ENCODE measurements around the gene ALG1. TPM values are rescaled to one million over a fixed set of nuclear protein-coding genes. Genes with fewer than 3 reads are reported as not detected.
"Not testable (repeated sequence)": the region's sequence is repeated elsewhere in the genome, so short reads cannot be mapped to it uniquely, and the experiment has no call there.

The ALG1 gene
- total RNA-seq, 1 donor from 2014 or later = 35.5 TPM

GRCh38 chr16:5044581-5044980 lies 27.1 kb upstream of the ALG1 start:
- DNase-seq (ENCODE audit: low read depth, low spot score) = not testable (repeated sequence)

- no peak for DNase-seq (ENCODE audit: low read depth, low spot score)
Observed at GRCh38 chr16:5045499-5046115, 26.0 kb upstream of the ALG1 start.

GRCh38 chr16:5046914-5047313 lies 24.7 kb upstream of the ALG1 start:
- DNase-seq (ENCODE audit: low read depth, low spot score) = no peak

- no peak for DNase-seq (ENCODE audit: low read depth, low spot score)
Observed at GRCh38 chr16:5054876-5055865, 16.5 kb upstream of the ALG1 start.

- DNase-seq (ENCODE audit: low read depth, low spot score) = no peak
Observed at GRCh38 chr16:5056352-5056751, 15.3 kb upstream of the ALG1 start.

- DNase-seq (ENCODE audit: low read depth, low spot score) = no peak
Observed at GRCh38 chr16:5058476-5058875, 13.2 kb upstream of the ALG1 start.

- no peak for DNase-seq (ENCODE audit: low read depth, low spot score)
Observed at GRCh38 chr16:5059386-5060072, 12.1 kb upstream of the ALG1 start.

GRCh38 chr16:5060073-5060641 lies 11.5 kb upstream of the ALG1 start:
- DNase-seq (ENCODE audit: low read depth, low spot score) = no peak

- no peak for DNase-seq (ENCODE audit: low read depth, low spot score)
Observed at GRCh38 chr16:5062051-5062450, 9.6 kb upstream of the ALG1 start.

GRCh38 chr16:5062790-5063765 lies 8.6 kb upstream of the ALG1 start:
- no peak for DNase-seq (ENCODE audit: low read depth, low spot score)

- no peak for DNase-seq (ENCODE audit: low read depth, low spot score)
Observed at GRCh38 chr16:5064915-5065314, 6.7 kb upstream of the ALG1 start.

GRCh38 chr16:5065326-5065725 lies 6.3 kb upstream of the ALG1 start:
- DNase-seq (ENCODE audit: low read depth, low spot score) = no peak

GRCh38 chr16:5065813-5066212 lies 5.8 kb upstream of the ALG1 start, which contains the start of gene C16orf89:
Gene C16orf89, minus strand, starts transcription at chr16:5065956. Its CDS starts 48 bp downstream, at chr16:5065908.
- no peak for DNase-seq (ENCODE audit: low read depth, low spot score)

GRCh38 chr16:5066511-5066910 lies 5.1 kb upstream of the ALG1 start:
- no peak for DNase-seq (ENCODE audit: low read depth, low spot score)

- no peak for DNase-seq (ENCODE audit: low read depth, low spot score)
Observed at GRCh38 chr16:5069048-5069447, 2.6 kb upstream of the ALG1 start.

- no peak for DNase-seq (ENCODE audit: low read depth, low spot score)
Observed at GRCh38 chr16:5069854-5070253, 1.8 kb upstream of the ALG1 start.

- DNase-seq (ENCODE audit: low read depth, low spot score) = no peak
Observed at GRCh38 chr16:5070431-5071186, 1.0 kb upstream of the ALG1 start.

GRCh38 chr16:5071341-5071680 lies 332 bp upstream of the ALG1 start:
- DNase-seq (ENCODE audit: low read depth, low spot score) = no peak

GRCh38 chr16:5072334-5073278 lies 963 bp downstream of the ALG1 start:
- DNase-seq (ENCODE audit: low read depth, low spot score) = no peak
